ENCODE data around the gene TECRL.

TECRL gene

GRCh38 chr4:64409300-64409699, at the start of gene TECRL:
TSS of gene TECRL (minus strand) at chr4:64409450. CDS start at chr4:64409351, 99 bp downstream.
- no peak for DNase-seq

- no peak for DNase-seq
Observed at GRCh38 chr4:64432674-64433073, 23.4 kb upstream of the TECRL start.

- DNase-seq, result no peak
Observed at GRCh38 chr4:64430933-64431332, 21.7 kb upstream of the TECRL start.

- DNase-seq, result no peak
Observed at GRCh38 chr4:64417974-64418373, 8.7 kb upstream of the TECRL start.

GRCh38 chr4:64407000-64407399, 2.2 kb downstream of the TECRL start:
- no peak for DNase-seq

- DNase-seq, result no peak
Observed at GRCh38 chr4:64405761-64406160, 3.5 kb downstream of the TECRL start.

GRCh38 chr4:64402684-64403083, 6.6 kb downstream of the TECRL start:
- no peak for DNase-seq

GRCh38 chr4:64399313-64400109, 9.7 kb downstream of the TECRL start:
- no peak for DNase-seq

- DNase-seq, result no peak
Observed at GRCh38 chr4:64394469-64394868, 14.8 kb downstream of the TECRL start.

GRCh38 chr4:64388252-64388651, 21.0 kb downstream of the TECRL start:
- DNase-seq, result no peak

GRCh38 chr4:64385220-64385619, 24.0 kb downstream of the TECRL start:
- DNase-seq, result no peak

GRCh38 chr4:64384237-64385203, 24.7 kb downstream of the TECRL start:
- no peak for DNase-seq

GRCh38 chr4:64368741-64369140, 40.5 kb downstream of the TECRL start:
- DNase-seq, result no peak

- no peak for DNase-seq
Observed at GRCh38 chr4:64361399-64361740, 47.9 kb downstream of the TECRL start.

- no peak for DNase-seq
Observed at GRCh38 chr4:64360664-64361398, 48.4 kb downstream of the TECRL start.

GRCh38 chr4:64359489-64359888, 49.8 kb downstream of the TECRL start:
- no peak for DNase-seq

- DNase-seq, result no peak
Observed at GRCh38 chr4:64353904-64354303, 55.3 kb downstream of the TECRL start.

GRCh38 chr4:64341711-64342110, 67.5 kb downstream of the TECRL start:
- no peak for DNase-seq

GRCh38 chr4:64340218-64341110, 68.8 kb downstream of the TECRL start:
- no peak for DNase-seq

GRCh38 chr4:64334964-64335363, 74.3 kb downstream of the TECRL start:
- no peak for DNase-seq

- no peak for DNase-seq
Observed at GRCh38 chr4:64330143-64330542, 79.1 kb downstream of the TECRL start.

- no peak for DNase-seq
Observed at GRCh38 chr4:64327237-64327636, 82.0 kb downstream of the TECRL start.
